HepG2 (cell line): Measurements from ENCODE around the gene CACNG4.

Source experiments
- NONO ChIP-seq, 2 experiments: fragments of 450-650 bp in 1 of 2; sonication (generic) in 1 of 2; formaldehyde crosslinking in 1 of 2; IDR thresholded peaks in 1 of 2; conservative IDR thresholded peaks in 1 of 2; 2 replicates each; pipeline versions ENCODE4 v1.6.1 to v1.8.0; 2017 to 2022; ENCODE audit warnings: mild to moderate bottlenecking in 1 of 2, missing genetic modification reagents in 1 of 2, moderate library complexity in 1 of 2
- RFX5 ChIP-seq: IDR thresholded peaks from 2 replicates; pipeline ENCODE4 v1.6.1; 2011; ENCODE audit warnings: low read depth, low read length, improper control_type of control experiment
- ZNF274 ChIP-seq: sonication (generic); formaldehyde crosslinking; IDR thresholded peaks from 2 replicates; pipeline ENCODE4 v1.5.1; 2020; ENCODE audit warnings: mild to moderate bottlenecking, missing genetic modification reagents

DNA sequence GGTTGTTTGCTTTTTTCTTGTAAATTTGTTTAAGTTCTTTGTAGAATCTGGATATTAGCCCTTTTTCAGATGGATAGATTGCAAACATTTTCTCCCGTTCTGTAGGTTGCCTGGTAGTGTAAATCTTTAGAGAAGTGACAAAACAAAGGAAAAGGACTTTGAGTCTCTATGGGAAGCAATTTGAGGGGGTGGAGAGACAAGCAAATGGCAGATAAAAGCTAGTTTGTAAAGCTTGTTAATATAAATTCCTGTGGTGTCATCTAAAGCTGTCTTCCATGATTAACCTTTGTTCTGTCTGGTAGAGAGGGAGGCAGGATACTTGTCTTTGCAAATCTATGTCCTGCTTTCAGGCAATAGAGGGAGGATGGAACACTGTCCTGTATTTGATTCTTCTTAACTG is 40.6 kb upstream of the CACNG4 start:
- no peak for TF ChIP-seq ZNF274 (CRISPR knock-in tag)
- no peak for TF ChIP-seq RFX5
- no peak for TF ChIP-seq NONO (IDR thresholded peaks at IDR 0.05)
- TF ChIP-seq NONO (CRISPR knock-in tag; conservative IDR thresholded peaks at IDR 0.05): no peak
